ENCODE results near the gene KIF21A.

Gene KIF21A

GRCh38 chr12:39435531-39435930, 7.4 kb downstream of the KIF21A start:
- no peak for DNase-seq

GRCh38 chr12:39431797-39432196, 11.1 kb downstream of the KIF21A start:
- no peak for DNase-seq

GRCh38 chr12:39431002-39431796, 11.7 kb downstream of the KIF21A start:
- no peak for DNase-seq

GRCh38 chr12:39429809-39430208, 13.1 kb downstream of the KIF21A start:
- DNase-seq = no peak

- DNase-seq = no peak
Measured at GRCh38 chr12:39427360-39427808, 15.5 kb downstream of the KIF21A start.

GRCh38 chr12:39426636-39427240, 16.2 kb downstream of the KIF21A start:
- no peak for DNase-seq

GRCh38 chr12:39420043-39420442, 22.9 kb downstream of the KIF21A start:
- no peak for DNase-seq

GRCh38 chr12:39419471-39419870, 23.4 kb downstream of the KIF21A start:
- DNase-seq = no peak

GRCh38 chr12:39417916-39418315, 25.0 kb downstream of the KIF21A start:
- DNase-seq = no peak

GRCh38 chr12:39413836-39414771, 28.8 kb downstream of the KIF21A start:
- DNase-seq = no peak

GRCh38 chr12:39412210-39412609, 30.7 kb downstream of the KIF21A start:
- no peak for DNase-seq

- DNase-seq = no peak
Measured at GRCh38 chr12:39406262-39406661, 36.7 kb downstream of the KIF21A start.

GRCh38 chr12:39405580-39405979, 37.3 kb downstream of the KIF21A start:
- DNase-seq = no peak

- DNase-seq = no peak
Measured at GRCh38 chr12:39404000-39404399, 38.9 kb downstream of the KIF21A start.

GRCh38 chr12:39403376-39403775, 39.5 kb downstream of the KIF21A start:
- DNase-seq = no peak

GRCh38 chr12:39402922-39403321, 40.0 kb downstream of the KIF21A start:
- DNase-seq = no peak

GRCh38 chr12:39401459-39401858, 41.5 kb downstream of the KIF21A start:
- DNase-seq = no peak

GRCh38 chr12:39395866-39396265, 47.1 kb downstream of the KIF21A start:
- no peak for DNase-seq

GRCh38 chr12:39393890-39394289, 49.0 kb downstream of the KIF21A start:
- DNase-seq = no peak

- DNase-seq = no peak
Measured at GRCh38 chr12:39393179-39393578, 49.7 kb downstream of the KIF21A start.

- DNase-seq = no peak
Measured at GRCh38 chr12:39392154-39392925, 50.6 kb downstream of the KIF21A start.

GRCh38 chr12:39390752-39391151, 52.2 kb downstream of the KIF21A start:
- no peak for DNase-seq

Data from CD4-positive, alpha-beta T cell treated with Interleukin-4 for 4 hours (primary cell).